Left cardiac atrium (tissue), 4 donors: ENCODE data around the gene PTPRG. TPM values are rescaled to one million over a fixed set of nuclear protein-coding genes. Genes with fewer than 3 reads are reported as not detected.

ENCODE experiments used
- ATAC-seq, 2 donors: fragments of 200-7000 bp; cut with Tn5 transposase; one replicate each; pipeline ENCODE4 v1.9.1; 2020; ENCODE audit warnings: mild to moderate bottlenecking in 2 of 2, moderate library complexity in 2 of 2
- DNase-seq: peaks from one replicate; pipeline ENCODE4 v3.0.0-alpha.2; 2020
- intact Hi-C, 2 donors: fragments of 100-400 bp; cut with DNase I; formaldehyde crosslinking; loops; one replicate each; pipeline versions ENCODE4 v1.14.1 to v1.15.1; 2022 to 2023
- total RNA-seq, 2 donors: library from RNA; stranded (reverse); fragmentation: NEBNext Ultra II Directional; extraction: Animal tissue kit (Norgen Biotek cat#: 25700); gene quantifications; one replicate each; pipeline ENCODE4 v1.2.1, GENCODE V29; 2021
- donor health status: DM: no; HTN: yes; CAD: no.
- donor health status: DM: no; HTN: yes; CAD: no; lungs with severe emphysema.
- donor health status: DM: yes; HTN: yes; CAD: no.
- donor health status: Dilated cardiomyopathy.

The PTPRG gene
- total RNA-seq, 2 donors from 2014 or later, result 37.6 to 46.9 TPM

- ATAC-seq (no peak), DNase-seq (no peak)
- intact Hi-C loops, result no loop called here
Observed at GRCh38 chr3:62044874-62045411, 483.6 kb downstream of the PTPRG start.

DNA sequence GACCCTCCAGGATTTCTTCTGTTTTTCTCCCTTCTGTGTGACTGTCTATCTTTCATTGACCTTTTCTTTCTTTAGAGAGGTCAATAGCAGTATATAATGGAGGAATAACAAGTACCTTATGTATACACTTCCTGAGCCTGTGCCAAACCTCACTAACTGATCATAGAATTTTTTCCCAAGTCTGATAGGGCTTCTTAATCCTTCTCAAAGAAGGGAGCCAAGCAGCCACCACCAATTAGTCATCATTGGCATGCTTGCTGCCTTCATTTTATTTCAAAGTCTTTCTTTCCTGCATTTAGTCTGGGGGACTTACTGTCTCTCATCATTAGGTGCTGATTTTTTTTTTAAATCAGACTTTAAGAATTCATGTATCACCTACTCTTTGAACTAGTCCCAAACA lies 485.0 kb downstream of the PTPRG start:
- no peak for ATAC-seq
- no peak for DNase-seq
- intact Hi-C loops, result no loop called here

GRCh38 chr3:62048577-62048976 lies 487.2 kb downstream of the PTPRG start:
- intact Hi-C loops, result no loop called here
- DNase-seq, result no peak
- ATAC-seq, result no peak

DNA sequence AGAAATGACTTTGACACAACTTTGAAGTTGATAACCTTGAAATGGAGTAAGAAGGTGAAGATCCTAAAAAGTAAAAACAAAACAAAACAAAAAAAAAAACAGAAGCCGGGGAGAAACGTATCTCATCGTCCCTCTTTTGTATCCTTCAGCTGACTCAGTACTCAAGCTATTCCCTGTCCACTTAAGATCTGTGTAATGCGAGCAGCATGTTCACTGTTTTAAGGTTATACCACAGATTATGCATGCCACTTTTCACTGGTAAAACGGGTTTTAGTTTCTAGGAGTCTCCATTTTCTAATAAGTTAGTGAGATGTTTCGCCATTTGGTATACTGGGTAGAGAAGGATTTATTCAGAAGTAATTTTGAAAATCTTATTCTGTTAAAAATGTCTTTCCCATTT lies 487.7 kb downstream of the PTPRG start:
- DNase-seq (no peak), ATAC-seq (no peak)
- intact Hi-C loops, result no loop called here

GRCh38 chr3:62051506-62051905 lies 490.1 kb downstream of the PTPRG start:
- intact Hi-C loops, result no loop called here
- ATAC-seq, result no peak
- no peak for DNase-seq

GRCh38 chr3:62052331-62052730 lies 491.0 kb downstream of the PTPRG start:
- DNase-seq, result no peak
- no peak for ATAC-seq
- intact Hi-C loops, result no loop called here

DNA sequence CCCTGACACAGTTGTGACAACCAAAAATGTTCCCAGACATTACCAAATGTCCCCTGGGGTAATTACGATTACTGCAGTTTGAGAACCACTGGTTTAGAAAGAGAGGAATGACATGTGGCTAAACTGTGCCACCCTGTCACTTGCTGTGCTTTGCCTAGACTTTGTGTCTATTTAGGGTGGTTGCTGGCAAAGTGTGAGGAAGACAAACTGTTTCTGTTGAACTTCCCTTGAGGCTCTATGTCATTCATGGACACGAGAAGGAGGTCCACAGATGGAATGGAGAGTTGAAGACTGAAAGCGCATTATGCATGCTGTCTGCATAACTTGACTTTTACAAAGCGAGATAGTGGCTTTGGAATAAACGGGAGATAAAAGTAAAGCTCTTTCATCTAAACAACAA lies 495.3 kb downstream of the PTPRG start:
- intact Hi-C loops, result no loop called here
- ATAC-seq (peak in 1 of 2 donors; percentile 70), DNase-seq (no peak)

DNA sequence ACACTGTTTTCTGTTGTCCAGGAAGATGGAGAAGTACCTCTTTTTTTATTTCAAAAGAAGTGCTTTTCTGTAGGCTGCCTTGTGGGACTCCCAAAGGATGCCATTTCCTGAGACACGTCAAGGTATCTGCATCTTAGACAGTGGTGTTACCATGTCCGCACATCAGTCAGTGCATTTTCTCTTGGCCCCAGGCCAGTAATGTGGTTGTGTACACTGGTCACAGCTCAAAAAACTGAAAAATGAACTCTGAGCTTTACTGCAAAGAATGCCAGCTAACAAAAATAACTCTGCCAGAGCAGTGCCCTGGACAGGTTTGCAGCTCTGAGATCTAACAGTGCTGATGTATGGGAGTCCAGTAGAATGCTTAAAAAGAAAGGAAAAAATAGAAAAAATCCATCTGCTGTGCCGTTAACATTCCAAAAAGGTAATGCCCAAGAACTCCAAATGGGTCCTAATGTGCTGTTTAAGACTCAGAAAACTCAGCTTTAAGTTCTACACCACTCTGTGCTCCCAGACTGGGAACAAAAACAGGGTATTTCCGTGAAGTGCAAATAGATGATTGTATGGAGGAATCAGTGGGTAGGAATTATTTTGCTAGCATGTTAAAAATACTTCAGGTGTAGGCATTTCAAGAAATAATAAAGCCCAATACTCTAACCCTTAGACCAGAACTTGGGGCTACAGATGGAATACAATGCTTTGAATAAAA lies 496.1 kb downstream of the PTPRG start:
- DNase-seq (no peak), ATAC-seq (peak in 1 of 2 donors; percentile 15)
- intact Hi-C loops, result no loop called here

DNA sequence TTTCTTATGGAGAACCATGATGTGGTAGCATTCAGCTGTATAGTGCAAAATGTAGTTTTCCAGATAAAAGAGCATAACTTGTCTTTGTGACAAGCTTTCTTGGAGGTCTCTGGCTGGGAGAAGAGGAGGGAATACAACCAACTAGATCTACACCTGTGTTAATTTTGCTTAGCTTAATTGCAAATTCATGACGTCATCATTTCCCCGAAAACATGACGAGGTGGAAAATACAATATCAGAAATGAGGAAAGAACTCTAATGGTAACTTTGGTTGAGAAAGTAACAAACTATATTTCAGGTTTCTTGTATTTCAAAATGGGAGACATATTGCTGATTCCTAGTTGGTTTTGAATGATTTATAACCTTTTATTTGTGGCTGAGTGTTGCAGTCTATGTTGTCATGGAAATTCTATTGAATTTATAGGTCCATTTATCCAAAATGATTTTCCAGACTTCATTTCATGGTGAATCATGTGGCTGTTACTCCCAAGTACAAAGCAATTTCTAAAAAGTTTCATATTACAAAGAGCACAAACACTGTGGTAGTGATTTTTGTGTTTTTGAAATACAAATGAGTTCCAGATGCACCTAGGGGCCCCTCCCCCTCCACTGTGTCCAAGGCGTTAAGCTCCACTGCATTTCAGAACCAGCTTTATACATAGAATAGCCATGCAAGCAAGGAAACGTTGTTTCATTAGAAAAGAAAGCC lies 504.8 kb downstream of the PTPRG start:
- DNase-seq (no peak), ATAC-seq (no peak)
- intact Hi-C loops, result no loop called here

GRCh38 chr3:62068337-62068736 lies 507.0 kb downstream of the PTPRG start:
- DNase-seq (no peak), ATAC-seq (no peak)
- intact Hi-C loops, result no loop called here

GRCh38 chr3:62070891-62071290 lies 509.5 kb downstream of the PTPRG start:
- ATAC-seq (no peak), DNase-seq (no peak)
- intact Hi-C loops, result no loop called here

DNA sequence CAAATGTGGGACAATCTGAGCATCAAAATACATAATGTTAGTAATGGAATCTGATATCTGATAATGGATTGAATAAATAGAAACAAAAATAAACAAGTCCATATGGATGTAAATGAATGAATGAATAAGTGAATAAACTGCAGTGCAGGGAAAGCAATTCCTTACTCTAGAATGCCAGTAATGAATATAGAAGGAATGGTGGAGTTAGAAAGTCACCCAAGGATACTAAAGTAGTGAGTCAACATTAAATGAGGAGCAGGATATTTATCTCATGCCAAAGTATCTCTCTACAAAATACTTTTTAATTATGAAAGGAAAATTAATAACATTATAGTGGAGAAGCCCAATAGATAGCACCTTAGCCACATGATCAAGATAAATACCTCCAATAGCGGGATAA lies 511.7 kb downstream of the PTPRG start:
- no peak for DNase-seq
- ATAC-seq, result no peak
- intact Hi-C loops, result no loop called here

DNA sequence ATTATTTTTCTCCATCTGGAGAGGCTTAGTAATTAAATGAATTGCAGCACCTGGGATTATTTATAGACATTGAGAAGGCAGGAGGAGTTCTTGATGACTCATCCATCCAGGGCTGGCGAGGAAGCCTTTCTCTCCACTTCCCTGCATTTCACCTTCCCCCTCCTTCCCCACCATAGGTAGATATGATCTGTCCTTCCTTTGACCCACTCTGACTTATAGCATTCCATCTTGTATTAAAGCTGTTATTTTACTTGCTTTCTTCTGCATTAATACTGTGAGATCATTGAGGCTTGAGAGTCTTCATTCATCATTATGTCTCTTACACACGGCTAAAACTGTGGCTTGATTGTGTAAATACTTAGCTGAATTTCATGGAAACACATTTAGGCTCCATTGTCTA lies 523.2 kb downstream of the PTPRG start:
- intact Hi-C loops, result no loop called here
- no peak for DNase-seq
- ATAC-seq, result peak in 1 of 2 donors; percentile 30

GRCh38 chr3:62088472-62089104 lies 527.2 kb downstream of the PTPRG start:
- ATAC-seq (no peak), DNase-seq (no peak)
- intact Hi-C loops, result no loop called here

DNA sequence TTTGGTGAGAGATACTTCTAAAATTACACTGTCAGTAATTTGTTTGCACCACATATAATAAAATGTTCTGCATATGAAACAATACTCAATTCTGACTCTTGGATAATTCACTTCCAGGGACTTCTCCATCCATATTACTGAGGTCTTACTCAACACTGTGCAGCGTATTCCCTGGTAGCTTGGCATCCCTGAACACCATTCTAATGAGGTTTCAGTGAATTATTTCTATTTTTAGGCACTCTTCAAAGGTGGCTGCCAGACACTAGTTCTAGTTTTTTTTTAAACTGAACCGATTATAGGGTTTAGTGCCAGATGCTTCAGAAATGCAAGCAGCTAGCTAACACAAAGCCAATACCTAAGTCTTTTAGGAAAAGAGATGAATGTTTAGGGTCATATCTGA lies 528.7 kb downstream of the PTPRG start:
- intact Hi-C loops, result loop anchor here in 1 of 2 donors (10.0 kb wide), 1 partner anchor 75 kb away; no protein-coding TSS in a partner anchor
- peak; percentile 71 to 72 for ATAC-seq
- no peak for DNase-seq

DNA sequence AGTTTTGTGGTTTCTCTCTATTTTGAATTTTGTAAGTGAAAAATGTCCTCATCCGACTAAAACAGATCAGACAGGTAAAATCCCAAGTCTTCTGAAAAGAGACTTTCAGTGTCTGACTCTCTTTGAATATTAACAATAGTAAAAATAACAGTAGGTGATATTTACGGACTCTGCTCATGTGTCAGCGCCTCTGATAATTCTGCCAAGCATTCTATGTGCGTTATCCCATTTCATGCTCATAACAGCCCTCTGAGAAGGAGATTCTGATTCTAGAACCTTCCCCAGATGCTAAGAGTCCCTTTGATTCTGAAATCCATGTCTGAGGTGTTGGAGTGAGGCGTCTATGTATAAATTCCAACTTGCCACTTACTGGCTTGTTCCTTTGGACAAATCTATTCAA lies 529.1 kb downstream of the PTPRG start:
- DNase-seq (no peak), ATAC-seq (no peak)
- intact Hi-C loops, result loop anchor here in 1 of 2 donors (10.0 kb wide), 1 partner anchor 74 kb away; no protein-coding TSS in a partner anchor

- ATAC-seq, result no peak
- intact Hi-C loops, result loop anchor here in 1 of 2 donors (10.0 kb wide), 1 partner anchor 72 kb away; no protein-coding TSS in a partner anchor
- DNase-seq, result no peak
Observed at GRCh38 chr3:62093025-62093424, 531.7 kb downstream of the PTPRG start.

- DNase-seq (no peak), ATAC-seq (no peak)
- intact Hi-C loops, result loop anchor here in 1 of 2 donors (10.0 kb wide), 1 partner anchor 70 kb away; no protein-coding TSS in a partner anchor
Observed at GRCh38 chr3:62094461-62094860, 533.1 kb downstream of the PTPRG start.

DNA sequence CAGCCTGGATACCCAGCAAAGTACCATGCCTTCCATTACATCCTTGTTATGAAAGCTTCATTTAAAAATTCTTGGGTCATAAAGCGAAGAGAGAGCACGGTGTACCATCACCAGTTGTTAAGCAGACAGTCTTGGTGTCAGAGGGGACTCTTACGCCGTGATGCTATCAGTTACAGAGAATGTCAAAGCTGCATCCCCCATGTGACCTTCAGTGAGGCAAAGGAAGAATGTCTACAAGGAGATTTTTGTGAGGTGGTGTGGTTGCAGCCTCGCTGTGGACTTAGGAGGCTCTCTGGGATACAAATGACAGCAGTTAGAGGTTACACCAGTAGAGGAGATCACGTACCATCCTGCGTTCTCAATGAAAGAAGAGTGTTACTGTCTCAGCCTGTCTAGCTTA lies 533.7 kb downstream of the PTPRG start:
- intact Hi-C loops, result loop anchor here in 1 of 2 donors (10.0 kb wide), 1 partner anchor 70 kb away; no protein-coding TSS in a partner anchor
- ATAC-seq (no peak), DNase-seq (no peak)

GRCh38 chr3:62095756-62096155 lies 534.4 kb downstream of the PTPRG start:
- DNase-seq (no peak), ATAC-seq (no peak)
- intact Hi-C loops, result loop anchor here in 1 of 2 donors (10.0 kb wide), 1 partner anchor 69 kb away; no protein-coding TSS in a partner anchor
